Measurements from ENCODE around the gene TEAD1.

The TEAD1 gene

DNA sequence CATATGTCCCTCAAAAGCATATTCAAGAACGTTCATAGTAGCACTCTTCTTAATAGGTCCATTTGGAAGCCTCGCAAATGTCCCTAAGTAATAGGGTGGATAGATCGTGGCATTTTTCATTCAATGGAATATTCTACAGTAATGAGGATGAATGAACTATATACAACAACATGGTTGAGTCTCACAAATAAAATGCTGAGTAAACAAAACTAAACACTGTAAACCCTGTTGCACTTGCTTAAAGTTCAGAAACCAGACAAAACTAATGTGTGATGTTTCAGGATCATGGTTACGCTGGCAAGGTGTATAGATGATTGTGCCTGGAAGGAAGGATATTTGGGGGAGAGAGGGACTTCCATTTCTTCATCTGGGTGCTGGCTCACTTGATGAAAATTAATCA is 244.4 kb downstream of the TEAD1 start:
- H3K4me3 ChIP-seq (ENCODE audit: low read depth, low read length) = no peak overlapping the region

DNA sequence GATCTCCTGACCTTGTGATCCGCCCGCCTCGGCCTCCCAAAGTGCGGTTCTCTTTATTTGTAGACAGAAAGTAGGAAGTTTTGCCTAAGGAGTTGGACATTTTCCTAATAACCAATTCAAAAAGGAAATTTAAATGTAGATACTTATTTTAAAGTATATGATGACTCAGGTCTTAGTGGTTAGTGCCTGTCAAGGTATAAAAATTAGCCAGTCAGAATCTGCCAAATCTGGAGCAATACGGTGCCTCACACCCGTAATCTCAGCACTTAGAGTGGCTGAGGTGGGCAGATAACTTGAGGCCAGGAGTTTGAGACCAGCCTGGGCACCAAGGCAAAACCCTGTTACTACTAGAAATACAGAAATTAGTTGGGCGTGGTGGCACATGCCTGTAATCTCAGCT is 248.2 kb downstream of the TEAD1 start:
- H3K4me3 ChIP-seq (ENCODE audit: low read depth, low read length) = no peak overlapping the region

DNA sequence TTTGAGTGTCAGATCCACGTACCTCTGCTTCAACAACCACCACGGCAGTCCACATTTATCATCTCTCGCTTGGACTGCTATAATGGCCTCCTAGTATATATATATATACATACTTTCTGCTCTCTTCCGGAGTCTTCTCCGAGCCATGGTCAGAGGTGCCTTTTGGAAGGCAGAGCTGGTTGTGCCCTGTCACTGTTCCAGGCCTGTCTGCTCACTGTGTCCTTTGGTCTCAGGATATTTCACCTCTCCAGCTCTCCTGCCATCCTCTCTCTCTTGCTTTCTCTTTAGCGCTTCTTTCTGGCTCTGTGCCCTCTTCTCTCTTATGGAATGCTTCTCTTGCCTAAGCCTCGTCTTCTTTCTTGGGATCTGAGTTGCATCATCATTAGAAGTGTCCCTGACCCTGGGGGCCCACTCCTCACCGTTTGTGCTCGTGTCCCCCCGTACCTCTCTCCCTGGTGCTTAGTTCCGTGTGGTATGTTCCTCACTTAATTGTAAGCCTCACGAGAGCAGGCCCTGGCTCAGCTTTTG is 248.8 kb downstream of the TEAD1 start:
- H3K4me3 ChIP-seq (ENCODE audit: low read depth, low read length) = no peak overlapping the region

DNA sequence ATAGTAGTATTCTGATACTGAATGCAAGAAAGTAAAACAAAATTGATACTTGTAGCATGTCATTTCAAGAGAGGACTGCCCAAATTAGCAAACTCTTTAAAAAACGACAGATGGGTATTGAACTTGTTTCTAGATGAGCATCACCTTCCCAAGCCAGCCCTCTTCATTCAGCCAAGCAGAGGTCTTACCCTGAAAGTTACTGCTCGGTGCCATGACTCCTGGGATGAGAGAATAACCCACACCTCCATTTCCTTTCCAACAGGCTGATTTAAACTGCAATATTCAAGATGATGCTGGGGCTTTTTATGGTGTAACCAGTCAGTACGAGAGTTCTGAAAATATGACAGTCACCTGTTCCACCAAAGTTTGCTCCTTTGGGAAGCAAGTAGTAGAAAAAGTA is 250.4 kb downstream of the TEAD1 start:
- no peak overlapping the region for H3K4me3 ChIP-seq (ENCODE audit: low read depth, low read length)

DNA sequence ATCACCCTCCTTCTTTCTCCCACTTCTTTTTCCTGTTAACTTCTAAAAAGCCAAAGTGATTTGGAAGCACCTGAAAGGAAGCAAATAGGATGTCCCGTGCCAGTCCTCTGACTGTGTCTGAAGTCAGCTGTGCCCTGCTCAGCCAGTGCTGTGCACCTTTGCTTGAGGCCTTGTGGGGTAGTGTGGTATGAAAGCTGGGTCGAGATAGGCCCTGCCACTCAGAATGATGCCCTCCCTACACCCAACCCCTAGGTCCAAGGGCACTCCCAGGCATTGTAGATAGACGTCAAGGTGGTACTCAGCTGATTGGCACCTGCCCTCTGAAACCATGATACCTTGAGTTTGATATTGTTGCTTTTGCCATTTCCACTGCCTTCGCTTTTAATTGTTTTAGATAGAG is 251.3 kb downstream of the TEAD1 start:
- H3K4me3 ChIP-seq (ENCODE audit: low read depth, low read length) = no peak overlapping the region

DNA sequence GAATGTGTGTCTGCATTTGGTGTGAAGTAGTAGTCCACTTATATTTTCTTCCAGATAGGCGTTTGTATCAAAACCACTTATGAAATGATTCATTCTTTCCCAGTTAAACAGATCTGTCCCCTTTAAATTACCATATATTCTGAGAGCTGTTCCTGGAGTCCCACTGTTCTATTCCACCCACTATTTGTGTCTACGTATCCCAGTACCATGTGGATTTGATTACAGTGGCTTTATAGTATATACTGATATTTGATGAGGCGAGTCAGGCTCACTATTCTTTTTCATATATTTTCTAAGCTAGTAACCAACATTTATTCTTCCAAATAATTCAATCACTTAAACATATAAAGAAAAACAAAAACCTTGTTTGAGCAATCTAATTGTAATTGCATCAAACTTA is 253.0 kb downstream of the TEAD1 start:
- no peak overlapping the region for H3K4me3 ChIP-seq (ENCODE audit: low read depth, low read length)

DNA sequence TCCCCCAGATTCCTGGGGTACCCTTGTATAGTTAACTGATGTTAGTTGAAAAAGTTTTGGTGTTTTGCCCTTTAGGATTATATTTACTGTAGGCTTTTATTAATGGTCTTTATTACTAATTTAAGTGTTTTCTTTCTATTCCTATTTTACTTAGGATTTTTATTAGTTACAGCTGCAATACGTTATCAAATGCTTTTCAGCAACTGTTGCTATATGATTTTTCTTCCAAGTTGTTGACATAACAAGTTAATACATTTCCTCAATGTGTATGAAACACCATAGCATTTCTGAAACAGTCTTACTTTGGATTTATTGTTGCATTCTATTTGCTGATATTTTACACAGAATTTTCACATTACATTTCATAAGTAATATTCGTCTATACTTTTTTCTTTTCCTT is 253.7 kb downstream of the TEAD1 start:
- H3K4me3 ChIP-seq (ENCODE audit: low read depth, low read length) = no peak overlapping the region

DNA sequence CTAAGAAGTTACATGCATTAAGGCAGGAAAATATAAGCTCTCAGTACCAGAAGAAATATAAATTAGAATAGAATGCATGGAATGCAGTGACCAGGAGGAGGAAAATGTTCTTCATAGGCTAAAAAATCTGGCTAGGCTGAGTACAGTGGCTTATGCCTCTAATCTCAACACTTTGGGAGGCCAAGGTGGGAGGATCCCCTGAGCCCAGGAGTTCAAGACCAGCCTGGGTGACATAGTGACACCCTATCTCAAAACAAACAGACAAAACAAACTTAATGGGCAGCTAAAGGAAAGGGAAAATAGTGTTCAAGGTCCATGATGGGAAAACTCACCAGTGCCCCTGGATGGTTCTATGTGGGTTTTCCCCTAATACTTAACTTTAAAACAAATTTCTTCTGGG is 256.6 kb downstream of the TEAD1 start:
- no peak overlapping the region for H3K4me3 ChIP-seq (ENCODE audit: low read depth, low read length)

DNA sequence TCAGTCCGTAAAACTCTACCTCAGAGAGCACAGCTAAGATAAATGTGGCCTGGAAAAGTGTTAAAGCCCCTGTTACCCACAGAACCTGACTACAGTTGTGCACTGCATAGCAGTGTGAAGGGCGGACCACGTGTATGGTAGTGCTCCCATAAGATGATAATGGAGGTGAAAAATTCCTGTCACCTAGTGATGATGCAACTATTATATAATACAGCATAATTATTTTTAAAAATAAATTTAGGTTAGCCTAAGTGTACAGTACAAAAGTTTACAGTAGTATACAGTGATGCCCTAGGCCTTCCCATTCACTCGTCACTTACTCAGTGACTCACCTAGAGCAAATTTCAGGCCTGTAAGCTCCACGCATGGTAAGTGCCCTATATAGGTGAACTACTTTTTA is 258.3 kb downstream of the TEAD1 start:
- no peak overlapping the region for H3K4me3 ChIP-seq (ENCODE audit: low read depth, low read length)

DNA sequence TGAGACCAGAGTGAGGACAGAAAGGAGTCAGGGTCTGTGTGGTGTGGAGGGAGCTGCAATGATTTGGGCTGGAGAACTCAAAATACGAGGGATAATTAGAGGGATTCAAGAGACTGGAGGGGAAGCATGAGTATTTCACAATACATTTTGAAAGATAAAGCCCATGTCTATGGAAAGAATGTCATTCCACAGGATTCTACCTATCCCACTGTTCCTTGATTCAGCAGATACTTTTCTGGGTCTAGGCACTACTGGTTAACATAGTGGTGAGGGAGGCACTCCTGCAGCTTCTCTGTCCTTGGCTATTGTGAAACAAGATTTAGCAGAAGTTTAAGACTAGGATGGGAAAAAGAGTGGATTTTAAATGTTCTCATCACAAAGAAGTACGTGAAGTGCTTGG is 262.0 kb downstream of the TEAD1 start:
- H3K4me3 ChIP-seq (ENCODE audit: low read depth, low read length) = no peak overlapping the region

DNA sequence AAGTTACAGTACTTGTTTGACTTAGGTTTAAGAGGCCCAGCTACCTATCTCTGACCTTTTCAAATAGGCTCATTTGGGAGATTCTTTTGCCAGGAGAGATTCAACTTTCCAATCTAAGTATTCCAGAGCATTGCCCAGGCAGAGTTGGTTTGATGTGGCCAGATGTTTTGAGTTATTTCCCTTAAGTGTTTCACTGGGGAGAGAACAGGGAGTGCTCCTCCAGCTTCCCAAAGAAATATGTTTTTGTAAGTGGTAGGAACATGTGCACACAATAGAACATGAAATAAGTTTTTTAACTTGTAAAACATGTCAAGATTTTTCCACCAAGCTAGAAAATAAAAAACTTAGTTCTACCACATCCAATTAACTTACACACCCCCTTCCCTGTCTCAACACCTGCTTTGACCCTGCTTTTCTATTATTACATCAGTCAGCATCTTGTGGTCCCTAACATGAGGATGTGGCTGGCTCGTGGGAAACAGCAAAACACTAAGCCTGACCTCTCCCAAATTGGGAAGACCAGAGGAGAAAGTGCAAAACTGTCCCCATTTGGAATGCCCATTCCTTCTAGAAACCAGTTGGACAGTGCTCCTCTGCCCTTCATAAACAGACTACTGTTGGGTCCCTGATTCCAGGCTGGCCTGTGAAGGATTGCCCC is 264.5 kb downstream of the TEAD1 start:
- no peak overlapping the region for H3K4me3 ChIP-seq (ENCODE audit: low read depth, low read length)

DNA sequence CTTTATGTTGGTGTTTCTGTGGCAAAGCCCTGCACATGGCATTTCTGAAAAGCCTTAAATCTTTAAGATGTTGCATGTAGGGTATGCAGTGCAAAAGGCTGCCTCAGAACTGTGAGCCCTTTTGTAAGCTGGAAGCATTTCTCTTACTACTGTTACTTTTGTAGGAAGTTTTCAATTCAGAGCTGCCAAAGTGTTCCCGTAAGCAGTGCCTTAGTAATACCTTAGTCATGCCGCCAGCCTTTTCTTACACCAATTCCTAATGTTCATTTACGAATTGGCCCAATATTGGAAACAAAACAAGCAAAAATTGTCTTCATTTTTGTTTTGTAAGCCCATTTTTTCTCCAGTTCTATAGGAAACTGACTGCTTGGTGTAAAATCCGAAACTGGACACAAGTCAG is 267.4 kb downstream of the TEAD1 start:
- H3K4me3 ChIP-seq (ENCODE audit: low read depth, low read length) = no peak overlapping the region

DNA sequence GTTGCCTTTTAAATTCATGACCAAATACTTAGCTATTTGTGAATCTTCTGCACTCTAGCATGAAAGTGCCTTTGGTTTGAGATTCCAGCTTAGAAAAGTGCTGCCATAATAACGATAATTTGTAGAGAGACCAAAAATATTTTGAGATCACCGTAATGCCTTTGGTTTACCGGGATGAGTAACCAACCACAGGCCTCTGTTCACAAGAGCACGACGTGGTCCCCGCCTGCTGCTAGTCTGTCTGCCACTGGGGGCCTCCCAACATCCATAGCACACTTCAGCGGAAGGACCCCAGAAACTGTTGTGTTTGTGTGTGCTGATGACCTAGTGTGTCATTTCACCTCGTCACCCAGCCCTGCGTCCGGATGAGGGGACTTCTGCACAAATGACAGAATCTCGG is 267.9 kb downstream of the TEAD1 start:
- H3K4me3 ChIP-seq (ENCODE audit: low read depth, low read length) = no peak overlapping the region

DNA sequence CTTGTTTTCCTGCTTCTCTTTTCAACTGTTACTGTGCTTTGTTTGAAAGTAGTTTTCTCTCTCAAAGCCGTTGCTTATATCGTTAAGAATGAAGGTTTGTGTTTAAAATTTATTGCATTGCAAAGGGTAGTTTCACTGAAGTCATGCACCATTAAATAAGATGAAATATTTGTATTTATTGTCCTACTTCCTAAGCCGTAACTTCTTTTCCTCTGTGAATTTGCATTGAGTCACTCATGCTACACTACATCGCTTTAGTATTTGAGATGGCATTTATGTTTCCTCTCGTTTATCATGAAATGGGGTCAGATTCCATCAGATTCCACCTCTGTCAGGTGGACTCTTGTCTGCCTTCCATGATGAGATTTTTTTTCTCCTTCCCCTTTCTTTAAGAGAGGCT is 269.1 kb downstream of the TEAD1 start:
- no peak overlapping the region for H3K4me3 ChIP-seq (ENCODE audit: low read depth, low read length)

DNA sequence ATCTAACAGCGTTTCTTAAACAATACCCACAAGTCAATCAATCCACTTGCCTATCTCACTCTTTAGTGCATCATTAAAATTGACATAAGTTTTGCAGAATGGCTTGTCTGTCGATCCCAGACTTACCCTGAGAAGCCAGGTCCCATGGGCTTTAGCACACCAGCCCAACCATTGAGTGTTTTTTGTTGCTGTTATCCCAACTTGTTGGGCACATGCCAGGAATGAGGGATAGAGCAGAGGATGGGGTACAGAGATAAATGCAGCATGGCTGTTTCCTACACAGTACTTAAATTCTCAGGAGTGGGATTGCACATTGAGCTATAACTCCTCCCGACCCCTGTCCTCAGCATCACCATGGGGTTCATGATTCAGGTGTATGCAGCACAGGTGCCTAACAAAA is 270.7 kb downstream of the TEAD1 start:
- H3K4me3 ChIP-seq (ENCODE audit: low read depth, low read length) = no peak overlapping the region

DNA sequence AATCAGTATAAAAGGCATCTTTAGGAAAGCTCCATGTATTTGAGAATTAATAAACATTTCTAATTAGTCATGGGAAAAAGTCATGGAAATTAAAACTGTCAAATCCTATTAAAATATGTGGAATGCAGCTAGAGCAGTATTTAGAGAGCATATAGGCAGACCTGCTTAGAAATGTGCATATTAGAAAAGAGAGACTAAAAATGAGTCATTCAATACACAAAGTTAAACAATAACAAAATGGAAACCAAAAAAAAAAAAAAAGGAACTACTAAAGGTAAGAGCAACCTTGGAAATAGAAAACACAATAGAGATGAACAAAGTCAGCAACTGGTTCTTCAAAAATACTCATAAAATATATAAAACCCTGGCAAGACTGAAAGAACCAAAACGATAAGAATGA is 275.2 kb downstream of the TEAD1 start:
- no peak overlapping the region for H3K4me3 ChIP-seq (ENCODE audit: low read depth, low read length)

DNA sequence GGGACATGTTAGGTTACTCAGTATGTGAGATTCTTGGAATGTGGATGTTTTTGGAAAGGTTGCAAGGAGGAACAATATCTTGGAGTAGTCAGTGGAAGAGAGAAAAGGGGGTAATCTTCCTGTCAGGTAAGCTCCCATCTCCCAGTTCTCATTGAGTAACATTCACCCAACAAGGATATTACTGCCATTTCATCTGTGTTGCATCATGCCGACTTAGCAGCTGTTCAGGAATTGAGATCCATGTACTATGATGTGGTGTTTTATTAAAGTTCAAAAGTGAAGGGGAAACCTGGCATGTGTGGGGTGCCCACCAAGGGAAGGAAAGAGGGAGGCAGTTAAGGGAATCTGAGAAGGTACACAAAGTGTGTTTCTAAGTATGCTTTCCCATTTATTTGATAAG is 276.4 kb downstream of the TEAD1 start:
- no peak overlapping the region for H3K4me3 ChIP-seq (ENCODE audit: low read depth, low read length)

DNA sequence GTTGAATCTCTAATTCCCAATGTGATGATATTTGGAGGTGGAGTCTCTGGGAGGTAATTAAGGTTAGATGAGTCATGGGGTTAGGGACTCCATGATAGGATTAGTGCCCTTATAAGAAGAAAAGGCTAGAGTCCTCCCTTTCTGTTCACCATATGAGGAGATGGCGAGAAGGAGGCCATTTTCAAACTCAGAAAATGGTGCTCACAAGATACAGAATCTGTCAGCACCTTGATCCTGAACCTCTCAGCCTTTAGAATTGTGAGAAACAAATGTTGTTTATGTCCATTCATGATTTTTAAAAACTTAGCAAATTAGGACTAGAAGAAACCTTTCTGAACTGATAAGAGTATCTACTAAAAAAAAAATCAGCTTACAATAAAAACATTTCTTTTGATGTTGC is 277.2 kb downstream of the TEAD1 start:
- no peak overlapping the region for H3K4me3 ChIP-seq (ENCODE audit: low read depth, low read length)

DNA sequence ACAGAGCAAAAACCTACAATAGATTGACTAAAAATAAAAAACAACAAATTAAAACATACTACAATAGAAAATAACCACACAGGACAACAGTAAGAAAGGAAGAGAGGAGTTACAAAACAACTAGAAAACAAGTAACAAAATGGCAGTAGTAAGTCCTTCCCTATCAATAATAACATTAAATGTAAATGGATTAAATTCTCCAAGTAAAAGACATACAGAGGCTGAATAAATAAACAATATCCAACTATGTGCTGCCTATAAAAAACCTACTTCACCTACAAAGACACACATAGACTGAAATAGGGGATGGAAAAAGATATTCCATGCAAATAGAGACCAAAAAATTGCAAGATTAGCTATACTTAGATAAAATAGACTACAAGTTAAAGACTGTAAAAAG is 277.9 kb downstream of the TEAD1 start:
- H3K4me3 ChIP-seq (ENCODE audit: low read depth, low read length) = no peak overlapping the region

DNA sequence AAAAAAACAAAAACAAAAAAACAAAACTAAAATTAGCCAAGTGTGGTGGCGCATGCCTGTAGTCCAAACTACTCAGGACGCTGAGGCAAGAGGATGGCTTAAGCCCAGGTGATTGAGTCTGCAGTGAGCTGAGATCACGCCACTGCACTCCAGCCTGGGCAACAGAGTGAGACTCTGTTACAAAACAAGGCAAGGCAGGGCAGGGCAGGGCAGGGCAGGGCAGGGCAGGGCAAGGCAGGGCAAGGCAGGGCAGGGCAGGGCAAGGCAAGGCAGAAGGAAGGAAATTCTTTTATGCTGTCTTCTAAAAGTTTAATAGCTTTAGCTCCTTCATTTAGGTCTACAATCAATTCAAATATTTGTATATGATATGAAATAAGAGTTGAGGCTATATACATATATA is 284.8 kb downstream of the TEAD1 start:
- no peak overlapping the region for H3K4me3 ChIP-seq (ENCODE audit: low read depth, low read length)

DNA sequence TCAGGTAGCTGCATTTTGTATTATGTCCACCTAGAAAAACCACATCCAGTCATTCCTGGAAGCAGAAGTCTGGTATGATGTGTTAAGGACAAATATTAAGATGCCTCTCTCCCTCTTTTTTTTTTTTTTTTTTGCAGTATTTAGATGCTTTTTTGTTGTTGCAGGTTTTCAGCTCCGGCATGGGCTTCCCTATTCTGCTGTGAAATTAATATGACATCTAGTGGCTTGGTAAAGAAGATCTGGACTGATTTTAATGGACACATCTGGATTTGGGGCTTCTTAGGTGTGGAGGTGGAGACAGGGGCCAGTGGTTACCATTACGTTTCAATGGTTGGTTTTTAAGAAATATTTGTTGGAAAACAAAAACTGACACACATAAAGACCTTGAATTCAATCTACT is 287.4 kb downstream of the TEAD1 start:
- no peak overlapping the region for H3K4me3 ChIP-seq (ENCODE audit: low read depth, low read length)

DNA sequence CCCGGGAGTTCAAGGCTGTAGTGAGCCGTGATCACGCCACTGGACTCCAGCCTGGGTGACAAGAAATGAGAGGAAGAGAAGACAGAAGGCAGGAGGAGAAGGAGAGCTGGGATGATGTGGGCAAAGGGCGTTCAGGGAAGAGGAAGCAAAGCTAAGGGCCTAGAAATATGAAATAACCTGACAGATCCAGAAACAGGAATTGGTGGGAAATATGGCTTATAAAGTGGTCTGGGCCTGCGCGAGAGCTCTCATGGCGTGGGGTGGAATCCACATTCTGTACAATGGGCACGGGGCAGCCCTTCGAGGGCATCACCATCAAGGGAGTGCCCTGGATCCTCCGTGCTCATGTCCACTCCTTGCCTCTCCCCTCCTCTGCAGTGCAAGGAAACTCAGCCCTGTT is 288.1 kb downstream of the TEAD1 start:
- no peak overlapping the region for H3K4me3 ChIP-seq (ENCODE audit: low read depth, low read length)

DNA sequence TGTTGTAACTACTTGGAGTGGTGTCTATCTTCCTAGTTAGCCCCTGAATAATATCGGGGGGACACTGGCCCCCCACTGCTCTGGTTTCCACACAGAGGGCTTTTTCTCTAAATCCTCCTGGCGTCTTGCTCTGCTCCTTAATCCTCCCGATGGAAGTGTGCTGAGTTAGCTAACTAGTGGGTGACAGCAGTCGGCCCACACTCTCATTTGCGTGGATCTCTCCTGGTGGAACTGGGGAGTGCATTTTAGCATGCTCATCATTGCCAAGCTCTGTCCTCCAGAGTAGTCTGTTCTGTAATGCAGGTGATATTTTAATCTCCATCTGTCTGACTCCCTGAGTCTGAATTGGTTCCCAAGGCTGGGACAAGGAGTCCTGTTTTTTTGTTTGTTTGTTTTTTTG is 288.8 kb downstream of the TEAD1 start:
- no peak overlapping the region for H3K4me3 ChIP-seq (ENCODE audit: low read depth, low read length)

Measured in iPS-11a (cell line).